Activated naive CD4-positive, alpha-beta T cell treated with anti-CD3 and anti-CD28 coated beads, Interleukin-2, amount 50 U/mL, for 24 hours (primary cell): ENCODE measurements around the gene RBM4B.

Experiments used
- H3K27ac Mint-ChIP-seq: one replicate; pipeline ENCODE4 v1.8.0; 2021; ENCODE audit warnings: mild to moderate bottlenecking, mixed read lengths
- H3K27me3 Mint-ChIP-seq: one replicate; pipeline ENCODE4 v1.8.0; 2021; ENCODE audit warnings: mixed read lengths
- H3K36me3 Mint-ChIP-seq: one replicate; pipeline ENCODE4 v1.8.0; 2021; ENCODE audit warnings: mixed read lengths
- H3K4me1 Mint-ChIP-seq: one replicate; pipeline ENCODE4 v1.8.0; 2021; ENCODE audit warnings: mixed read lengths
- H3K4me3 Mint-ChIP-seq: one replicate; pipeline ENCODE4 v1.8.0; 2021; ENCODE audit warnings: mild to moderate bottlenecking, mixed read lengths
- H3K9me3 Mint-ChIP-seq: one replicate; pipeline ENCODE4 v1.8.0; 2021; ENCODE audit warnings: mixed read lengths

RBM4B gene

GRCh38 chr11:66684635-66685034 is 6.9 kb upstream of the RBM4B start:
- Mint-ChIP-seq H3K4me3 (no peak overlapping the region), H3K27me3 (no peaks in the 10 kb centered on the region), H3K9me3 (no peaks in the 10 kb centered on the region), H3K36me3 (no peaks in the 10 kb centered on the region), H3K27ac (no peak overlapping the region), H3K4me1 (no peaks in the 10 kb centered on the region)

DNA sequence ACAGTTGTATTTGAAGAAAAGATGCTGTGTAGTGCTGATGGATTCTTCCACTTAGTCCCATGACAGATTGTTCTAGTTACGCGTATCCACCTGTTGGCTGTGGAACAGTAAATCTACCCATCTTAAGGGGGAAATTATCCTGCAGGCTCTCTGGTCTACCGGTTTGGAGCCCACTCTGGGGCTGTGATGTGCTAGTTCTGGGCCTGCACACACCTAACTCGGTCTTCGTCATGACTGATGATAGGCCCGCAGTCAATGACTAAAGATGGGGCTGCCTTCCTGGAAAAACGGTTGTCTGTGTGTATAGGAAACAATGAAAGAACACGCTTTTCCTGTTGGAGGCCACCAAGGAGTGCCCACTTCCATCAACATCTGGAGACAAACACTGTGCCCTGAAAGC is 6.2 kb upstream of the RBM4B start:
- Mint-ChIP-seq H3K4me1 (no peaks in the 10 kb centered on the region), H3K9me3 (no peaks in the 10 kb centered on the region), H3K27ac (no peak overlapping the region), H3K27me3 (no peaks in the 10 kb centered on the region), H3K4me3 (no peak overlapping the region), H3K36me3 (no peaks in the 10 kb centered on the region)

DNA sequence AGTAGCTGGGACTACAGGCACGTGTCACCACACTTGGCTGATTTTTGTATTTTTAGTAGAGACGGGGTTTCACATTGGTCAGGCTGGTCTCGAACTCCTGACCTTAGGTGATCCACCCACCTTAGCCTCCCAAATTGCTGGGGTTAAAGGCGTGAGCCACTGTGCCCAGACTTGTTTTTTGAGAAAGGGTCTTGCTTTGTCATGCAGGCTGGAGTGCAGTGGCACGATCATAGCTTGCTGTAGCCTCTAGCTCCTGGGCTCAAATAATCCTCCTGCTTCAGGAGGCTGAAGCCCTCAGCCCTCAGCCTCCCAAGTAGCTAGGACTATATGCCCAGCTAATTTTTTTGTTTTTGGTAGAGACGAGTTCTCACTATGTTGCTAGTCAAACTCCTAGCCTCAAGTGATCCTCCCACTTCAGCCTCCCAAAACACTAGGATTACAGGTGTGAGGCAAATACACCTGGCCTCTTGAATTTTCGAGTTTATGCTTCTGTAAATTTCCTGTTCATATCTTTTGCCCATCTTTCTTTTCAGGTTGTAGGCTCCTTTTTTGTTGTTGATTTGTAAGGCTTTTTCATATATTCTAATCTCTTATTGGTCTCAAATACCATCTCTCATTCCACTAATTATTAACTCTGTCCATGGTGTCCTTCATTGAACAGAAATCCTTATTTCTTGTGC is 3.4 kb upstream of the RBM4B start:
- Mint-ChIP-seq H3K4me1 (peaks cover 11% of the 10 kb centered on the region), H3K4me3 (no peak overlapping the region), H3K9me3 (no peaks in the 10 kb centered on the region)

GRCh38 chr11:66676931-66677598 is 622 bp downstream of the RBM4B start:
- Mint-ChIP-seq H3K27me3 (no peaks in the 10 kb centered on the region), H3K4me1 (peaks cover 35% of the 10 kb centered on the region), H3K27ac (peak overlapping the region; percentile 99), H3K4me3 (peak overlapping the region; percentile 98), H3K36me3 (peaks cover 4% of the 10 kb centered on the region), H3K9me3 (no peaks in the 10 kb centered on the region)

More for the DNA sequence above, 3.4 kb upstream of the RBM4B start:
- H3K27ac Mint-ChIP-seq: no peak overlapping the region
- peaks cover 2% of the 10 kb centered on the region for H3K36me3 Mint-ChIP-seq
- no peaks in the 10 kb centered on the region for H3K27me3 Mint-ChIP-seq

GRCh38 chr11:66676282-66676919 is 1.3 kb downstream of the RBM4B start:
- peaks cover 35% of the 10 kb centered on the region for H3K4me1 Mint-ChIP-seq
- H3K9me3 Mint-ChIP-seq: no peaks in the 10 kb centered on the region
- H3K4me3 Mint-ChIP-seq: peak overlapping the region; percentile 98
- H3K27me3 Mint-ChIP-seq: no peaks in the 10 kb centered on the region
- peak overlapping the region; percentile 86 for H3K27ac Mint-ChIP-seq
- peaks cover 4% of the 10 kb centered on the region for H3K36me3 Mint-ChIP-seq

DNA sequence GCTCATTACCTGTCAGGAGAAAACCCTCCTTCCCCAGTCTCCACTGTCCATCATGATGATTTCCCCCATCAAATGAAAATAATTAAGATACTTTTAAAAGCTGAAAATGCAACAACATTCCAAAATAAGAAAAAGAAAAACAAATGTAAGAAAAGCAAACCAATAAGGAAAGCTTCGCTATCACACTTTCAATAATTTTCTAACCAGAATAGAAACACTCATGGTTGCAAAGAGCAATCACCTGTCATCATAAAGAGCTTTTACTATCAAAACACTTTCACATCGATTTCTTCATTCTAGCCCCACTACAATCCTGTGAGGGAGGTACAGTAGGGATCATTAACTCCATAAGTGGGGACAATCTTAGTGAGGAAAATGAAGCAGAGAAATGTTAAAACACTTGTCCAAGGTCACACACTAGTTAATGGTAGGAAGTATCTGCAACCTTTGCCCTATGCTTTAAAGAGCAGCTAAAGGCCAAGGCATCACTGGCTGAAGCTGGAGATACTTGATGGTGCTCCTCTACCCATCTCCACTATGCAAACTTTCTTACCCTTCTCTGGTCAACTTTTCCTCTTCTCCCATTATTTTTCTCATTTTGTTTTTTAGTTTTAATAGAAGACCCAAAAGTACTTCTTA is 2.6 kb downstream of the RBM4B start:
- peak overlapping the region; percentile 11 for H3K4me3 Mint-ChIP-seq
- no peaks in the 10 kb centered on the region for H3K27me3 Mint-ChIP-seq
- H3K27ac Mint-ChIP-seq: no peak overlapping the region
- H3K4me1 Mint-ChIP-seq: peaks cover 38% of the 10 kb centered on the region
- no peaks in the 10 kb centered on the region for H3K9me3 Mint-ChIP-seq
- H3K36me3 Mint-ChIP-seq: peaks cover 4% of the 10 kb centered on the region

GRCh38 chr11:66670816-66671215 is 6.9 kb downstream of the RBM4B start:
- H3K27ac Mint-ChIP-seq: peak overlapping the region; percentile 70
- peaks cover 4% of the 10 kb centered on the region for H3K36me3 Mint-ChIP-seq
- no peak overlapping the region for H3K4me3 Mint-ChIP-seq
- no peaks in the 10 kb centered on the region for H3K9me3 Mint-ChIP-seq
- no peaks in the 10 kb centered on the region for H3K27me3 Mint-ChIP-seq
- peaks cover 52% of the 10 kb centered on the region for H3K4me1 Mint-ChIP-seq

GRCh38 chr11:66665369-66665768 is 12.3 kb downstream of the RBM4B start:
- Mint-ChIP-seq H3K4me3 (no peak overlapping the region), H3K36me3 (peaks cover 6% of the 10 kb centered on the region), H3K4me1 (peaks cover 37% of the 10 kb centered on the region), H3K9me3 (no peaks in the 10 kb centered on the region), H3K27me3 (no peaks in the 10 kb centered on the region), H3K27ac (no peak overlapping the region)

DNA sequence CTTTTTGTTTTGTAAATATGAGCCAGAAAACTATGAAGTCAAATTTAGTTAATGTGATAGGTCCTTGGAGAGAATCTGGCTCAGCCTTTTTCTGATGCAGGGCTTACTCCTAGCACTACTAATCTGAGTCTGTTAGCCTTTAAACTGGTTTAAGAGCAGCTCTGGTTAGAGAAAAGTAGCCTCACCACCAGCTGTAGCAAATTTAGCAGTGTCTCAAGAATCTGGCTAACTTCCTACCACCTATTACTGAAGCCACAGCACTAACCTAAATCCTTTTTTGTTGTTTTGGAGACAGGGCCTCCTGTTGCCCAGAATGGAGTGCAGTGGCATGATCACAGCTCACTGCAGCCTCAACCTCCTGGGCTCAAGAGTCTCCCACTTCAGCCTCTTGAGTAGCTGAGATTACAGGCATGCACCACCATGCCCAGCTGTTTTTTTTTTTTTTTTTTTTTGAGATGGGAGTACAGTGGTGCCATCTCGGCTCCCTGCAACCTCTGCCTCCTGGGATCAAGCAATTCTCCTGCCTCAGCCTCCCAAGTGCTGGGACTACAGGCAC is 13.9 kb downstream of the RBM4B start:
- H3K36me3 Mint-ChIP-seq: peaks cover 6% of the 10 kb centered on the region
- H3K27ac Mint-ChIP-seq: no peak overlapping the region
- H3K4me3 Mint-ChIP-seq: no peak overlapping the region
- no peaks in the 10 kb centered on the region for H3K27me3 Mint-ChIP-seq
- H3K9me3 Mint-ChIP-seq: no peaks in the 10 kb centered on the region
- H3K4me1 Mint-ChIP-seq: peaks cover 34% of the 10 kb centered on the region

DNA sequence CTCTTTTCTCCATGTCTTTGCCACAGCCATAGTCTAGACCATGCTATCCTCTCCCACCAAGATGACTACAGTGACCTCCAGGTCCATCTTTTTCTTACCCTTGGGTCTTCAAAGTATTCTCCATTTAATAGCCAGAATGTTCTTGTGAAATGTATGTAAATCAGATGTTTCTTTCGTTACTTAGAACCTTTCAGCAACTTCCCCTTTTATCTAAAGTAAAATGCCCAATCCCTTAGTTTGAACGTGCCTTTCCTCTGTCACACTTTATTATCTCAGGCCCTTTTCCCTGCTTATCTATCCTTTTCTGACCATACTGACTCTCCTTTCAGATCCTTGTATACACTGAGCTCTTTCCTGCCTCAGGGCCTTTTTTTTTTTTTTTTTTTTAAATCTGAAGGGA is 17.9 kb downstream of the RBM4B start:
- Mint-ChIP-seq H3K4me3 (no peak overlapping the region), H3K27ac (no peak overlapping the region), H3K27me3 (no peaks in the 10 kb centered on the region), H3K9me3 (no peaks in the 10 kb centered on the region), H3K36me3 (peaks cover 5% of the 10 kb centered on the region), H3K4me1 (peaks cover 23% of the 10 kb centered on the region)

GRCh38 chr11:66653123-66653522 is 24.6 kb downstream of the RBM4B start:
- H3K4me3 Mint-ChIP-seq: no peak overlapping the region
- H3K27ac Mint-ChIP-seq: peak overlapping the region; percentile 82
- H3K4me1 Mint-ChIP-seq: peaks cover 36% of the 10 kb centered on the region
- no peaks in the 10 kb centered on the region for H3K27me3 Mint-ChIP-seq
- H3K9me3 Mint-ChIP-seq: no peaks in the 10 kb centered on the region
- H3K36me3 Mint-ChIP-seq: peaks cover 9% of the 10 kb centered on the region

DNA sequence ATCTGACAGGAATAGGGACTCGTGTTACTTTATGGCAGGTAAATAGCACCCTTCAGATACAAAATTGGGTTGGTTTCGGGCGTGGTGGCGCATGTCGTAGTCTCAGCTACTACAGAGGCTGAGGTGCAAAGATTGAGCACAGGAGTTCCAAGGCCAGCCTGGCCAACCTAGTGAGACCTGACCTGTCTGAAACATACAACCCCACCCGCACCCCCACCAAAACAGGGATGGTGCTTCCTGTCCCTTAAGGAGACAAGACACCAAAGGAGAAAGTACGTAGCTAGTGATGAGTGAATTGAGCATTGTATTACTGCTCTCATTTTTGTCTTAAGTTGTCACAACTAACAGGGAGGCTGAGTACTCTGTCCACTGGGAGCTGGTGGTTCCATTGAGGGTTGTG is 25.0 kb downstream of the RBM4B start:
- Mint-ChIP-seq H3K4me3 (no peak overlapping the region), H3K9me3 (no peaks in the 10 kb centered on the region), H3K4me1 (peaks cover 38% of the 10 kb centered on the region), H3K27ac (peak overlapping the region; percentile 82), H3K36me3 (peaks cover 10% of the 10 kb centered on the region), H3K27me3 (no peaks in the 10 kb centered on the region)

DNA sequence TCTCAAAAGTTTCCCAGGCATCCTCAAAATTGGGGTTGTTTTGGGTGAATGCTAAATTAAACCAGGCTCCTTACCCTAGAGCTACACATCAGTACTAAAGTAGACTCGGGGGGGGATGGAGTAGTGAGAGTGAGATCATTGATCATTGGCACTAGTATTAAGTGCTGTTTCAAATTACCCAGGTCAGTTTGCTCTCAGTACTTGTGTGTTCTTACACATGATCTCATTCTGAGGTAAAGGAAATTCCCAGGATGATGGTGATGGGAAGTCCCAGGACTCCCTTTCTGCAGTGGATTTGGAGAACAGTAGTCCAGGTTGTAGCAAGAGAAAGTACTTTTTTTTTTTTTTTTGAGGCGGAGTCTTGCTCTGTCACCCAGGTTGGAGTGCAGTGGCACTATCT is 26.7 kb downstream of the RBM4B start:
- H3K9me3 Mint-ChIP-seq: no peaks in the 10 kb centered on the region
- no peak overlapping the region for H3K4me3 Mint-ChIP-seq
- peaks cover 54% of the 10 kb centered on the region for H3K4me1 Mint-ChIP-seq
- H3K36me3 Mint-ChIP-seq: peaks cover 26% of the 10 kb centered on the region
- peak overlapping the region; percentile 41 for H3K27ac Mint-ChIP-seq
- H3K27me3 Mint-ChIP-seq: no peaks in the 10 kb centered on the region

GRCh38 chr11:66649903-66650302 is 27.8 kb downstream of the RBM4B start:
- Mint-ChIP-seq H3K27ac (peak overlapping the region; percentile 17), H3K4me3 (no peak overlapping the region), H3K27me3 (no peaks in the 10 kb centered on the region), H3K4me1 (peaks cover 60% of the 10 kb centered on the region), H3K9me3 (no peaks in the 10 kb centered on the region), H3K36me3 (peaks cover 28% of the 10 kb centered on the region)

DNA sequence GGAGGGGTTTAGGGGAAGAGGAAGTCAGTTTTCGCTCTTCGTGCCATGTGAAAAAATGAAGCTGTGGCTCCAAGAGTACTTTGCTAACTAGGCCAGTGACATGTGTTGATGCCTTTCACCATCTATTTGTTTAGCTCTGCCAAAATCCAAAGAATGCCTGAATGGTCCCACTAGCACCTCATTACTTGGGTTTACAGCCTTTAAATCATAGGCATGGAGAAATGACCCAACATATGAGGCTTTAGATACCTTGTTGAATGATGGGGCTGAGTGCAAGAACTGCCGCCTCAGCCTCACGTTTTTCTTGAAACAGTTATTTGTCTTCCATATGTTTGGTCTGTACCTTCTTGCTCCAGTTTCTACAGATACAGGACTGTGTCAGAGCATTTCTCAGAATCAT is 30.9 kb downstream of the RBM4B start:
- peak overlapping the region; percentile 65 for H3K27ac Mint-ChIP-seq
- H3K4me1 Mint-ChIP-seq: peaks cover 76% of the 10 kb centered on the region
- H3K9me3 Mint-ChIP-seq: no peaks in the 10 kb centered on the region
- peaks cover 46% of the 10 kb centered on the region for H3K36me3 Mint-ChIP-seq
- no peaks in the 10 kb centered on the region for H3K27me3 Mint-ChIP-seq
- peak overlapping the region; percentile 91 for H3K4me3 Mint-ChIP-seq
